Kidney (tissue), 14 donors: Measurements from ENCODE around the gene PRRT3. TPM values are rescaled to one million over a fixed set of nuclear protein-coding genes. Genes with fewer than 3 reads are reported as not detected.
A peak's percentile ranks its signal among the peaks of the same experiment; 100 is the strongest.

Source experiments
- DNase-seq, 5 donors: peaks; one replicate each; pipeline ENCODE4 v3.0.0-alpha.2; 2013 to 2020
- FAIRE-seq: peaks from 2 replicates; lab custom pipeline; 2012; peaks lifted over from hg19 to GRCh38; lab: Jason Lieb, UNC
- H3K27ac ChIP-seq, 2 donors: one replicate each; pipeline ENCODE4 v1.7.0; 2013; ENCODE audit warnings: low read depth in 2 of 2, low read length in 2 of 2, inconsistent platforms in 1 of 2
- H3K27me3 ChIP-seq: one replicate; pipeline ENCODE4 v1.7.1; 2013; ENCODE audit warnings: low read length, inconsistent platforms; ENCODE audit not compliant: control insufficient read depth, insufficient read depth
- H3K36me3 ChIP-seq, 3 donors: one replicate each; pipeline versions ENCODE4 v1.7.0 to v1.7.1; 2013; ENCODE audit warnings: low read length in 3 of 3, control low read depth in 1 of 3, inconsistent platforms in 1 of 3; ENCODE audit not compliant: insufficient read depth in 3 of 3, control insufficient read depth in 2 of 3
- H3K4me1 ChIP-seq, 3 donors: one replicate each; pipeline versions ENCODE4 v1.7.0 to v1.7.1; 2013; ENCODE audit warnings: low read length in 3 of 3, inconsistent platforms in 1 of 3, low read depth in 1 of 3; ENCODE audit not compliant: control insufficient read depth in 2 of 3, insufficient read depth in 2 of 3
- H3K4me3 ChIP-seq, 3 donors: one replicate each; pipeline versions ENCODE4 v1.7.0 to v1.8.1; 2013; ENCODE audit warnings: low read length in 3 of 3, control low read depth in 1 of 3, inconsistent platforms in 1 of 3
- H3K9ac ChIP-seq, 3 donors: one replicate each; pipeline versions ENCODE4 v1.7.0 to v1.7.1; 2013; ENCODE audit warnings: low read length in 3 of 3, control low read depth in 1 of 3, inconsistent platforms in 1 of 3
- H3K9me3 ChIP-seq, 3 donors: one replicate each; pipeline versions ENCODE4 v1.7.0 to v1.7.1; 2013; ENCODE audit warnings: low read length in 3 of 3, control low read depth in 1 of 3, inconsistent platforms in 1 of 3; ENCODE audit not compliant: control insufficient read depth in 2 of 3, insufficient read depth in 1 of 3
- intact Hi-C: fragments of 100-400 bp; cut with DNase I; formaldehyde crosslinking; loops from one replicate; pipeline ENCODE4 v1.11.1; 2022
- polyA plus RNA-seq: library from polyadenylated mRNA; stranded (reverse); fragments of 350-450 nt; fragmentation: Illumina TruSeq; extraction: RNeasy Lipid Tissue Mini Kit (QIAGEN cat#74804); gene quantifications from one replicate; pipeline ENCODE4 v1.2.3, GENCODE V29; 2014; ENCODE audit warnings: low read depth, low replicate concordance; ENCODE audit not compliant: insufficient read depth
- total RNA-seq: library from RNA; stranded (reverse); fragmentation: NEBNext Ultra II Directional; extraction: Animal tissue kit (Norgen Biotek cat#: 25700); gene quantifications from one replicate; pipeline ENCODE4 v1.2.1, GENCODE V29; 2021
- TF ChIP-seq, protein P1 (sequence below): IDR thresholded peaks from 3 replicates; pipeline ENCODE4 v1.5.1; 2012; ENCODE audit warnings: mild to moderate bottlenecking, moderate library complexity, borderline replicate concordance; ENCODE audit not compliant: insufficient read depth; ENCODE audit errors: extremely low read depth
- donor health status: control.
- donor health status: control.
- donor health status: control.
- donor health status: control.
- donor health status: control.
- donor health status: DM: yes; HTN: yes; CAD: no.
- donor health status: Normal renal cell carcinoma (clear cell type).

Gene PRRT3
- total and polyA plus RNA-seq, 2 donors from 2014 or later: 3.6 to 3.9 TPM

GRCh38 chr3:9947025-9947995 lies 4.9 kb downstream of the PRRT3 start:
- Histone ChIP-seq H3K9me3 (no peaks in the 10 kb centered on the region), H3K9ac (peak overlapping the region in 1 of 3 donors; percentile 26), H3K4me1 (peaks cover 0 to 14% (median 0%) of the 10 kb centered on the region in 3 donors), H3K27ac (peak overlapping the region in 1 of 2 donors; percentile 51), H3K27me3 (no peaks in the 10 kb centered on the region), H3K4me3 (peak overlapping the region; percentile 40 to 69 (median 65)), H3K36me3 (peaks cover 0 to 4% (median 2%) of the 10 kb centered on the region in 3 donors)
- DNase-seq: peak; percentile 73 to 90 (median 80)
- intact Hi-C loops: no loop called here
- FAIRE-seq: no peak
- TF ChIP-seq, protein P1, sequence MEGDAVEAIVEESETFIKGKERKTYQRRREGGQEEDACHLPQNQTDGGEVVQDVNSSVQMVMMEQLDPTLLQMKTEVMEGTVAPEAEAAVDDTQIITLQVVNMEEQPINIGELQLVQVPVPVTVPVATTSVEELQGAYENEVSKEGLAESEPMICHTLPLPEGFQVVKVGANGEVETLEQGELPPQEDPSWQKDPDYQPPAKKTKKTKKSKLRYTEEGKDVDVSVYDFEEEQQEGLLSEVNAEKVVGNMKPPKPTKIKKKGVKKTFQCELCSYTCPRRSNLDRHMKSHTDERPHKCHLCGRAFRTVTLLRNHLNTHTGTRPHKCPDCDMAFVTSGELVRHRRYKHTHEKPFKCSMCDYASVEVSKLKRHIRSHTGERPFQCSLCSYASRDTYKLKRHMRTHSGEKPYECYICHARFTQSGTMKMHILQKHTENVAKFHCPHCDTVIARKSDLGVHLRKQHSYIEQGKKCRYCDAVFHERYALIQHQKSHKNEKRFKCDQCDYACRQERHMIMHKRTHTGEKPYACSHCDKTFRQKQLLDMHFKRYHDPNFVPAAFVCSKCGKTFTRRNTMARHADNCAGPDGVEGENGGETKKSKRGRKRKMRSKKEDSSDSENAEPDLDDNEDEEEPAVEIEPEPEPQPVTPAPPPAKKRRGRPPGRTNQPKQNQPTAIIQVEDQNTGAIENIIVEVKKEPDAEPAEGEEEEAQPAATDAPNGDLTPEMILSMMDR: peak; percentile 39

- FAIRE-seq (no peak), DNase-seq (peak; percentile 89 to 96 (median 94))
- Histone ChIP-seq H3K27ac (peak overlapping the region in 1 of 2 donors; percentile 51), H3K4me1 (peaks cover 0 to 11% (median 0%) of the 10 kb centered on the region in 3 donors), H3K9me3 (no peaks in the 10 kb centered on the region), H3K36me3 (peaks cover 0 to 5% (median 2%) of the 10 kb centered on the region in 3 donors), H3K27me3 (no peaks in the 10 kb centered on the region), H3K9ac (peak overlapping the region; percentile 32 to 69 (median 46)), H3K4me3 (peak overlapping the region; percentile 59 to 69 (median 65))
- TF ChIP-seq, protein P1: peak; percentile 82
- intact Hi-C loops: no loop called here
Measured at GRCh38 chr3:9946112-9947024, 5.8 kb downstream of the PRRT3 start.

- peaks cover 0 to 11% (median 0%) of the 10 kb centered on the region in 3 donors for H3K4me1 ChIP-seq
- no peak overlapping the region for H3K4me3 ChIP-seq
- FAIRE-seq (no peak), DNase-seq (no peak)
- H3K9ac ChIP-seq: no peak overlapping the region
- intact Hi-C loops: no loop called here
- no peaks in the 10 kb centered on the region for H3K9me3 ChIP-seq
- no peaks in the 10 kb centered on the region for H3K27me3 ChIP-seq
- TF ChIP-seq, protein P1: no peak
- H3K27ac ChIP-seq: no peak overlapping the region
- peaks cover 0 to 5% (median 2%) of the 10 kb centered on the region in 3 donors for H3K36me3 ChIP-seq
Measured at GRCh38 chr3:9945358-9945757, 6.8 kb downstream of the PRRT3 start.
